Uterus (tissue), 4 donors: Measurements from ENCODE around the gene CLTA. TPM values are rescaled to one million over a fixed set of nuclear protein-coding genes. Genes with fewer than 3 reads are reported as not detected.

ENCODE experiments used
- DNase-seq, 2 donors: peaks; one replicate each; pipeline ENCODE4 v3.0.0-alpha.2; 2019 to 2020
- H3K27ac ChIP-seq, 2 donors: fragments of 200-600 bp; sonication (generic); 1 replicate in 1 of 2; 2 replicates in 1 of 2; pipeline ENCODE4 v1.5.1; 2016 to 2018
- H3K27me3 ChIP-seq, 2 donors: fragments of 200-600 bp; sonication (generic); one replicate each; pipeline ENCODE4 v1.5.1; 2018 to 2019; ENCODE audit warnings: control low read depth in 1 of 2
- H3K36me3 ChIP-seq, 2 donors: fragments of 200-600 bp; sonication (generic); one replicate each; pipeline ENCODE4 v1.5.1; 2019; ENCODE audit warnings: control low read depth in 1 of 2
- H3K4me1 ChIP-seq, 2 donors: fragments of 200-600 bp; sonication (generic); one replicate each; pipeline ENCODE4 v1.5.1; 2018 to 2019; ENCODE audit warnings: control low read depth in 1 of 2
- H3K4me3 ChIP-seq, 2 donors: fragments of 200-600 bp; sonication (generic); 1 replicate in 1 of 2; 2 replicates in 1 of 2; pipeline ENCODE4 v1.5.1; 2018 to 2019; ENCODE audit warnings: mild to moderate bottlenecking in 1 of 2
- H3K9me3 ChIP-seq, 2 donors: fragments of 200-600 bp; sonication (generic); one replicate each; pipeline ENCODE4 v1.5.1; 2019; ENCODE audit warnings: control low read depth in 1 of 2
- CTCF ChIP-seq, 4 experiments: fragments of 200-600 bp in 2 of 4; fragments of 450-650 bp in 2 of 4; sonication (generic) in 2 of 4; IDR thresholded peaks; one replicate each; pipeline ENCODE4 v1.5.1; 2016 to 2019; ENCODE audit warnings: antibody characterized with exemption in 4 of 4, mild to moderate bottlenecking in 2 of 4, moderate library complexity in 1 of 4
- POLR2A ChIP-seq, 2 donors: fragments of 450-650 bp; IDR thresholded peaks; one replicate each; pipeline ENCODE4 v1.6.1; 2016; ENCODE audit warnings: antibody characterized with exemption in 2 of 2, mild to moderate bottlenecking in 1 of 2, moderate library complexity in 1 of 2
- intact Hi-C: fragments of 100-400 bp; cut with DNase I; formaldehyde crosslinking; loops from one replicate; pipeline ENCODE4 v1.15.1; 2023; ENCODE audit warnings: low total_unique reads
- total RNA-seq, 4 donors: library from RNA; depleted of rRNA in 3 of 4; stranded (reverse); fragments of >200 nt in 3 of 4; gene quantifications; one replicate each; pipeline versions ENCODE4 v1.1.0 to v1.2.4, GENCODE V29; 2014 to 2023
- donor health status: DM: yes; HTN: yes; CAD: no.

CLTA gene
- total RNA-seq, 4 donors from 2014 or later, result 111 to 191 (median 141) TPM

- no peak for DNase-seq
Measured at GRCh38 chr9:36143245-36143641, 47.5 kb upstream of the CLTA start.

GRCh38 chr9:36144309-36145232 is 46.1 kb upstream of the CLTA start:
- intact Hi-C loops, result no loop called here

More at GRCh38 chr9:36143245-36143641, 47.5 kb upstream of the CLTA start:
- H3K4me1 ChIP-seq, result peaks cover 6 to 14% of the 10 kb centered on the region in 2 donors
- H3K27ac ChIP-seq, result peak overlapping the region; percentile 81 to 91
- H3K36me3 ChIP-seq, result no peaks in the 10 kb centered on the region
- no peaks in the 10 kb centered on the region for H3K9me3 ChIP-seq
- intact Hi-C loops, result no loop called here
- no peak overlapping the region for H3K4me3 ChIP-seq
- TF ChIP-seq POLR2A (IDR thresholded peaks at IDR 0.05) (no peak), CTCF (IDR thresholded peaks at IDR 0.05) (no peak)
- no peaks in the 10 kb centered on the region for H3K27me3 ChIP-seq

GRCh38 chr9:36145970-36146369 is 44.8 kb upstream of the CLTA start:
- TF ChIP-seq POLR2A (IDR thresholded peaks at IDR 0.05) (no peak), CTCF (IDR thresholded peaks at IDR 0.05) (no peak)
- H3K36me3 ChIP-seq, result no peaks in the 10 kb centered on the region
- H3K4me1 ChIP-seq, result peaks cover 14 to 16% of the 10 kb centered on the region in 2 donors
- DNase-seq, result no peak
- H3K4me3 ChIP-seq, result no peak overlapping the region
- intact Hi-C loops, result no loop called here
- no peaks in the 10 kb centered on the region for H3K9me3 ChIP-seq
- no peaks in the 10 kb centered on the region for H3K27me3 ChIP-seq
- peak overlapping the region; percentile 84 to 89 for H3K27ac ChIP-seq

More at GRCh38 chr9:36144309-36145232, 46.1 kb upstream of the CLTA start:
- no peak overlapping the region for H3K4me3 ChIP-seq
- no peaks in the 10 kb centered on the region for H3K27me3 ChIP-seq
- no peaks in the 10 kb centered on the region for H3K36me3 ChIP-seq
- peak overlapping the region in 1 of 2 donors; percentile 91 for H3K27ac ChIP-seq
- peaks cover 14 to 15% of the 10 kb centered on the region in 2 donors for H3K4me1 ChIP-seq
- no peak for DNase-seq
- no peaks in the 10 kb centered on the region for H3K9me3 ChIP-seq
- TF ChIP-seq CTCF (IDR thresholded peaks at IDR 0.05), result no peak
- TF ChIP-seq POLR2A (IDR thresholded peaks at IDR 0.05), result no peak

GRCh38 chr9:36146651-36147050 is 44.1 kb upstream of the CLTA start:
- H3K36me3 ChIP-seq, result no peaks in the 10 kb centered on the region
- H3K4me3 ChIP-seq, result no peak overlapping the region
- H3K4me1 ChIP-seq, result peaks cover 14 to 16% of the 10 kb centered on the region in 2 donors
- TF ChIP-seq CTCF (IDR thresholded peaks at IDR 0.05), result no peak
- TF ChIP-seq POLR2A (IDR thresholded peaks at IDR 0.05), result no peak
- DNase-seq, result no peak
- intact Hi-C loops, result no loop called here
- H3K27me3 ChIP-seq, result no peaks in the 10 kb centered on the region
- no peaks in the 10 kb centered on the region for H3K9me3 ChIP-seq
- peak overlapping the region; percentile 84 to 89 for H3K27ac ChIP-seq
